COR-L47 (cell line): ENCODE measurements around the gene EXTL1.

Experiments used
- DNase-seq: peaks from one replicate; lab custom pipeline; 2025; lab: John Stamatoyannopoulos, UW

The EXTL1 gene

GRCh38 chr1:26044414-26044813 is 22.8 kb downstream of the EXTL1 start:
- no peak for DNase-seq

GRCh38 chr1:26044971-26045721 is 23.6 kb downstream of the EXTL1 start:
- no peak for DNase-seq

- DNase-seq: peak; percentile 9
Measured at GRCh38 chr1:26045722-26046245, 24.2 kb downstream of the EXTL1 start, which contains the start of gene SLC30A2. Gene SLC30A2, minus strand, starts transcription at chr1:26046118. Its CDS starts 222 bp downstream, at chr1:26045896.

GRCh38 chr1:26046246-26047095 is 24.9 kb downstream of the EXTL1 start:
- no peak for DNase-seq

- no peak for DNase-seq
Measured at GRCh38 chr1:26047278-26047874, 25.8 kb downstream of the EXTL1 start.

- DNase-seq: no peak
Measured at GRCh38 chr1:26049531-26050247, 28.1 kb downstream of the EXTL1 start.

- DNase-seq: no peak
Measured at GRCh38 chr1:26050248-26050640, 28.7 kb downstream of the EXTL1 start.

GRCh38 chr1:26053718-26054560 is 32.4 kb downstream of the EXTL1 start:
- no peak for DNase-seq

GRCh38 chr1:26055041-26055440 is 33.5 kb downstream of the EXTL1 start:
- DNase-seq: no peak

- no peak for DNase-seq
Measured at GRCh38 chr1:26057189-26057588, 35.6 kb downstream of the EXTL1 start.

- DNase-seq: no peak
Measured at GRCh38 chr1:26058052-26058595, 36.5 kb downstream of the EXTL1 start.

GRCh38 chr1:26059906-26060305 is 38.3 kb downstream of the EXTL1 start:
- no peak for DNase-seq

GRCh38 chr1:26060832-26061574 is 39.4 kb downstream of the EXTL1 start:
- DNase-seq: no peak

- no peak for DNase-seq
Measured at GRCh38 chr1:26064553-26064952, 43.0 kb downstream of the EXTL1 start.

GRCh38 chr1:26066160-26066559 is 44.6 kb downstream of the EXTL1 start:
- no peak for DNase-seq

GRCh38 chr1:26066857-26067256 is 45.3 kb downstream of the EXTL1 start:
- no peak for DNase-seq

- no peak for DNase-seq
Measured at GRCh38 chr1:26067432-26067911, 45.9 kb downstream of the EXTL1 start, which contains the start of gene TRIM63. Gene TRIM63, minus strand, starts transcription at chr1:26067630. Its CDS starts 136 bp downstream, at chr1:26067494.

GRCh38 chr1:26069941-26070295 is 48.3 kb downstream of the EXTL1 start:
- no peak for DNase-seq

GRCh38 chr1:26070296-26070962 is 48.9 kb downstream of the EXTL1 start:
- DNase-seq: no peak
